Peyer's patch (tissue), 4 donors: ENCODE data around the gene SLC1A2.

Source experiments
- CTCF ChIP-seq, 6 experiments: fragments of 450-650 bp in 4 of 6; fragments of 200-600 bp in 2 of 6; sonication (generic) in 1 of 6; IDR thresholded peaks; one replicate each; pipeline ENCODE4 v1.5.1; 2017 to 2019; ENCODE audit warnings: antibody characterized with exemption in 6 of 6, mild to moderate bottlenecking in 3 of 6, moderate library complexity in 1 of 6
- POLR2A ChIP-seq, 2 donors: fragments of 450-650 bp; IDR thresholded peaks; one replicate each; pipeline ENCODE4 v1.5.1; 2017; ENCODE audit warnings: antibody characterized with exemption in 2 of 2, mild to moderate bottlenecking in 2 of 2, moderate library complexity in 2 of 2

GRCh38 chr11:35292279-35292678 lies 127.1 kb downstream of the SLC1A2 start:
- TF ChIP-seq CTCF (IDR thresholded peaks at IDR 0.05) (no peak), POLR2A (IDR thresholded peaks at IDR 0.05) (no peak)
